ENCODE measurements around the gene COQ10B.

Gene COQ10B

GRCh38 chr2:197453123-197453913, at the start of gene COQ10B:
Gene COQ10B, plus strand, starts transcription at chr2:197453552. Its CDS starts 9 bp downstream, at chr2:197453561.
- DNase-seq (ENCODE audit: low read depth), result peak; percentile 100
- H3K4me3 ChIP-seq (ENCODE audit: low read length), result peak within 1 kb of the TSS; percentile 100
- TF ChIP-seq CTCF (IDR thresholded peaks at IDR 0.05; ENCODE audit: insufficient read depth, low read depth, low read length, missing control alignments), result peak; percentile 40

GRCh38 chr2:197405582-197405981, 47.8 kb upstream of the COQ10B start:
- DNase-seq (ENCODE audit: low read depth), result no peak
- TF ChIP-seq CTCF (IDR thresholded peaks at IDR 0.05; ENCODE audit: insufficient read depth, low read depth, low read length, missing control alignments), result no peak
- no peak overlapping the region for H3K4me3 ChIP-seq (ENCODE audit: low read length)

- TF ChIP-seq CTCF (IDR thresholded peaks at IDR 0.05; ENCODE audit: insufficient read depth, low read depth, low read length, missing control alignments), result no peak
- DNase-seq (ENCODE audit: low read depth), result no peak
These were observed 39.3 kb upstream of the COQ10B start for GRCh38 chr2:197414039-197414438.

GRCh38 chr2:197414515-197414914, 38.8 kb upstream of the COQ10B start:
- no peak overlapping the region for H3K4me3 ChIP-seq (ENCODE audit: low read length)
- TF ChIP-seq CTCF (IDR thresholded peaks at IDR 0.05; ENCODE audit: insufficient read depth, low read depth, low read length, missing control alignments), result no peak
- no peak for DNase-seq (ENCODE audit: low read depth)

More at GRCh38 chr2:197414039-197414438, 39.3 kb upstream of the COQ10B start:
- H3K4me3 ChIP-seq (ENCODE audit: low read length), result no peak overlapping the region

GRCh38 chr2:197416268-197416667, 37.1 kb upstream of the COQ10B start:
- no peak overlapping the region for H3K4me3 ChIP-seq (ENCODE audit: low read length)
- no peak for DNase-seq (ENCODE audit: low read depth)
- no peak for TF ChIP-seq CTCF (IDR thresholded peaks at IDR 0.05; ENCODE audit: insufficient read depth, low read depth, low read length, missing control alignments)

GRCh38 chr2:197419438-197419837, 33.9 kb upstream of the COQ10B start:
- H3K4me3 ChIP-seq (ENCODE audit: low read length), result no peak overlapping the region
- no peak for TF ChIP-seq CTCF (IDR thresholded peaks at IDR 0.05; ENCODE audit: insufficient read depth, low read depth, low read length, missing control alignments)
- DNase-seq (ENCODE audit: low read depth), result no peak

GRCh38 chr2:197423307-197423706, 30.0 kb upstream of the COQ10B start:
- DNase-seq (ENCODE audit: low read depth), result no peak
- no peak for TF ChIP-seq CTCF (IDR thresholded peaks at IDR 0.05; ENCODE audit: insufficient read depth, low read depth, low read length, missing control alignments)
- no peak overlapping the region for H3K4me3 ChIP-seq (ENCODE audit: low read length)

Measured in epithelial cell of esophagus (primary cell).